PC-9 (cell line): Measurements from ENCODE around the gene MMP17. TPM values are rescaled to one million over a fixed set of nuclear protein-coding genes. Genes with fewer than 3 reads are reported as not detected.

ENCODE experiments used
- BruUV-seq: library from RNA; stranded (reverse); fragments of 400-500 nt; replicated peaks from 2 replicates; lab custom pipeline; 2021; lab: Mats Ljungman, UMichigan
- CTCF ChIA-PET: fragments of 300-600 bp; sonication (Branson Sonifier 250); formaldehyde crosslinking; loops from one replicate; lab custom pipeline; 2022; ENCODE audit warnings: antibody characterized with exemption; lab: Charles Lee
- POLR2A ChIA-PET: fragments of 300-600 bp; sonication (Branson Sonifier 250); formaldehyde crosslinking; loops from one replicate; lab custom pipeline; 2022; ENCODE audit warnings: antibody characterized with exemption; ENCODE audit not compliant: unreplicated experiment; lab: Charles Lee
- DNase-seq, 2 experiments: peaks; one replicate each; pipeline versions ENCODE4 v3.0.0 to v3.0.0-alpha.2; 2015 to 2022; ENCODE audit warnings: mixed read lengths in 1 of 2
- H2AFZ ChIP-seq: fragments of 200-600 bp; sonication (generic); 2 replicates; pipeline ENCODE4 v1.8.1; 2017; ENCODE audit warnings: antibody characterized with exemption
- H3F3A ChIP-seq: fragments of 200-600 bp; sonication (generic); 2 replicates; pipeline ENCODE4 v1.8.1; 2017; ENCODE audit warnings: antibody characterized with exemption, mild to moderate bottlenecking, low read depth; ENCODE audit not compliant: insufficient read depth
- H3K27ac ChIP-seq: fragments of 200-600 bp; sonication (generic); 2 replicates; pipeline ENCODE4 v1.6.1; 2016; ENCODE audit warnings: mixed run types
- H3K27me3 ChIP-seq: fragments of 200-600 bp; sonication (generic); 2 replicates; pipeline ENCODE4 v1.6.1; 2016; ENCODE audit warnings: low read depth, mixed run types; ENCODE audit not compliant: insufficient read depth
- H3K36me3 ChIP-seq: fragments of 200-600 bp; sonication (generic); 2 replicates; pipeline ENCODE4 v1.6.1; 2016; ENCODE audit warnings: low read depth, mixed run types
- H3K4me1 ChIP-seq: fragments of 200-600 bp; sonication (generic); replicated peaks from 2 replicates; pipeline ENCODE4 v1.6.1; 2016; ENCODE audit warnings: mixed run types; ENCODE audit not compliant: insufficient read depth
- H3K4me2 ChIP-seq: fragments of 200-600 bp; sonication (generic); 2 replicates; pipeline ENCODE4 v1.6.1; 2017; ENCODE audit warnings: mixed run types
- H3K4me3 ChIP-seq: fragments of 200-600 bp; sonication (generic); 2 replicates; pipeline ENCODE4 v1.6.1; 2016; ENCODE audit warnings: mixed run types
- H3K79me2 ChIP-seq: fragments of 200-600 bp; sonication (generic); 2 replicates; pipeline ENCODE4 v1.6.1; 2017; ENCODE audit warnings: low read depth, mixed run types
- H3K9me2 ChIP-seq: fragments of 200-600 bp; sonication (generic); 2 replicates; pipeline ENCODE4 v1.8.1; 2017; ENCODE audit warnings: mild to moderate bottlenecking; ENCODE audit not compliant: insufficient read depth
- H3K9me3 ChIP-seq: fragments of 200-600 bp; sonication (generic); 2 replicates; pipeline ENCODE4 v1.8.1; 2016; ENCODE audit warnings: low read depth; ENCODE audit not compliant: insufficient read depth
- H4K20me1 ChIP-seq: fragments of 200-600 bp; sonication (generic); 2 replicates; pipeline ENCODE4 v1.8.1; 2017; ENCODE audit not compliant: insufficient read depth
- EZH2 ChIP-seq: fragments of 200-600 bp; sonication (generic); IDR thresholded peaks from 2 replicates; pipeline ENCODE4 v1.8.0; 2017; ENCODE audit warnings: antibody characterized with exemption, low read depth
- intact Hi-C: fragments of 100-400 bp; cut with micrococcal nuclease; formaldehyde crosslinking; loops from one replicate; pipeline ENCODE4 v1.10.0; 2022; ENCODE audit not compliant: unreplicated experiment
- total RNA-seq: library from RNA; stranded (reverse); gene quantifications from 2 replicates; pipeline ENCODE4 v1.2.3, GENCODE V29; 2021
- TF ChIP-seq, protein P1 (sequence below): fragments of 200-600 bp; sonication (generic); conservative IDR thresholded peaks from 2 replicates; pipeline ENCODE4 v1.6.1; 2017; ENCODE audit warnings: mixed run types, antibody characterized with exemption, mild to moderate bottlenecking, moderate library complexity

The MMP17 gene
- total RNA-seq, 1 experiment from 2014 or later = 3.3 TPM

DNA sequence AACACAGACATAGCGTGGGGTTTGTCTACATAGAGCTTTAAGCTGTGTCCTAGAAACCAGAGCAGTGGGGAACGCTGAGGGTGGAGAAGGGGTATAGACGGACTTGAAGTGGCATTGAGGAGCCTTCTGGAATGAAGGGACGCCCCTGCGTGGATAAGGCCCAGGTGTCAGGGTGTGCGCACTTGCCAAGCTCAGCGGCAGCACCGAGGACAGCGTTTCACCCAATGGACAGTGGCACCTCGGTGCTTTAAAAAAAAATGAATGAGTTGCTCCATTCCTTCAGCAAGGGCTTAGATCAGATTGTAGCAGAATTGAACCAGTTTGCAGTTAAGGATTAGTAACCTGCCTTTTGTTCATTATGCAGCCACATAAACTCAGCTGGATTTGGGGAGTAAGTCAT lies 33.6 kb upstream of the MMP17 start:
- no peak overlapping the region for H3K4me3 ChIP-seq
- CTCF ChIA-PET = no interaction called here

DNA sequence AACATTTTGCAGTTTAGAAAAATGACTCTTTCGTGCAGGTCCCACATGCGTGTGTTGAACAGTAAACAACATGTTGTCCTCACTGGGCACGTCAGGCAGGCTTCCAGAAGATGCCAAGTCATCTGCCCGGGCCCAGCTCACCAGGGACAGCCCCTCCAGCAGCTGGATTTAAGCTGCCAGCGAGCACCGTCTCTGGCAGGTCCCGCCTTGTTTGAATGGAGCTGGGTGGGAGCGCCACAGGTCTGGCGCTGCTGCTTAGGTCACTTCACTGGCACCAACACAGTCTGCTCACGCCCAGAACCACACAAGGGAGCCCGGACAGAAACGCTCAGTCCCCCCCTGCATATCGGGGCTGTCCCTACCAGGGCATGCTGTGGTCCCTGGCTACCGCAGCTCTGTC lies 33.1 kb upstream of the MMP17 start:
- no peaks in the 10 kb centered on the region for H3K9me2 ChIP-seq
- no peaks in the 10 kb centered on the region for H3K27me3 ChIP-seq
- BruUV-seq = no TSS peak
- no peaks in the 10 kb centered on the region for H3K4me1 ChIP-seq
- H3K9me3 ChIP-seq = no peaks in the 10 kb centered on the region
- POLR2A ChIA-PET = no interaction called here
- no peak overlapping the region for H2AFZ ChIP-seq
- TF ChIP-seq, protein P1, sequence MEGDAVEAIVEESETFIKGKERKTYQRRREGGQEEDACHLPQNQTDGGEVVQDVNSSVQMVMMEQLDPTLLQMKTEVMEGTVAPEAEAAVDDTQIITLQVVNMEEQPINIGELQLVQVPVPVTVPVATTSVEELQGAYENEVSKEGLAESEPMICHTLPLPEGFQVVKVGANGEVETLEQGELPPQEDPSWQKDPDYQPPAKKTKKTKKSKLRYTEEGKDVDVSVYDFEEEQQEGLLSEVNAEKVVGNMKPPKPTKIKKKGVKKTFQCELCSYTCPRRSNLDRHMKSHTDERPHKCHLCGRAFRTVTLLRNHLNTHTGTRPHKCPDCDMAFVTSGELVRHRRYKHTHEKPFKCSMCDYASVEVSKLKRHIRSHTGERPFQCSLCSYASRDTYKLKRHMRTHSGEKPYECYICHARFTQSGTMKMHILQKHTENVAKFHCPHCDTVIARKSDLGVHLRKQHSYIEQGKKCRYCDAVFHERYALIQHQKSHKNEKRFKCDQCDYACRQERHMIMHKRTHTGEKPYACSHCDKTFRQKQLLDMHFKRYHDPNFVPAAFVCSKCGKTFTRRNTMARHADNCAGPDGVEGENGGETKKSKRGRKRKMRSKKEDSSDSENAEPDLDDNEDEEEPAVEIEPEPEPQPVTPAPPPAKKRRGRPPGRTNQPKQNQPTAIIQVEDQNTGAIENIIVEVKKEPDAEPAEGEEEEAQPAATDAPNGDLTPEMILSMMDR = no peak
- TF ChIP-seq EZH2 = no peak
- no peak overlapping the region for H3K4me3 ChIP-seq
- H3K27ac ChIP-seq = no peak overlapping the region
- DNase-seq = no peak
- peaks cover 9% of the 10 kb centered on the region; the same call in 1 of the 2 replicates for H3K36me3 ChIP-seq
- no peak overlapping the region for H3K4me2 ChIP-seq
- no peaks in the 10 kb centered on the region for H3K79me2 ChIP-seq
- CTCF ChIA-PET = no interaction called here
- no peaks in the 10 kb centered on the region for H4K20me1 ChIP-seq
- intact Hi-C loops = no loop called here
- H3F3A ChIP-seq = peaks cover 8% of the 10 kb centered on the region

More for the DNA sequence above, 33.6 kb upstream of the MMP17 start:
- H3K79me2 ChIP-seq = no peaks in the 10 kb centered on the region
- no peaks in the 10 kb centered on the region for H3K9me2 ChIP-seq
- H3K27me3 ChIP-seq = no peaks in the 10 kb centered on the region
- H2AFZ ChIP-seq = no peak overlapping the region
- no peaks in the 10 kb centered on the region for H4K20me1 ChIP-seq
- TF ChIP-seq, protein P1 = no peak
- TF ChIP-seq EZH2 = no peak
- BruUV-seq = no TSS peak
- H3K4me2 ChIP-seq = no peak overlapping the region
- no peaks in the 10 kb centered on the region for H3K9me3 ChIP-seq
- POLR2A ChIA-PET = no interaction called here
- no peak for DNase-seq
- no peaks in the 10 kb centered on the region for H3K4me1 ChIP-seq
- H3K36me3 ChIP-seq = peaks cover 9% of the 10 kb centered on the region; the same call in 1 of the 2 replicates
- intact Hi-C loops = no loop called here
- peaks cover 8% of the 10 kb centered on the region for H3F3A ChIP-seq
- no peak overlapping the region for H3K27ac ChIP-seq

DNA sequence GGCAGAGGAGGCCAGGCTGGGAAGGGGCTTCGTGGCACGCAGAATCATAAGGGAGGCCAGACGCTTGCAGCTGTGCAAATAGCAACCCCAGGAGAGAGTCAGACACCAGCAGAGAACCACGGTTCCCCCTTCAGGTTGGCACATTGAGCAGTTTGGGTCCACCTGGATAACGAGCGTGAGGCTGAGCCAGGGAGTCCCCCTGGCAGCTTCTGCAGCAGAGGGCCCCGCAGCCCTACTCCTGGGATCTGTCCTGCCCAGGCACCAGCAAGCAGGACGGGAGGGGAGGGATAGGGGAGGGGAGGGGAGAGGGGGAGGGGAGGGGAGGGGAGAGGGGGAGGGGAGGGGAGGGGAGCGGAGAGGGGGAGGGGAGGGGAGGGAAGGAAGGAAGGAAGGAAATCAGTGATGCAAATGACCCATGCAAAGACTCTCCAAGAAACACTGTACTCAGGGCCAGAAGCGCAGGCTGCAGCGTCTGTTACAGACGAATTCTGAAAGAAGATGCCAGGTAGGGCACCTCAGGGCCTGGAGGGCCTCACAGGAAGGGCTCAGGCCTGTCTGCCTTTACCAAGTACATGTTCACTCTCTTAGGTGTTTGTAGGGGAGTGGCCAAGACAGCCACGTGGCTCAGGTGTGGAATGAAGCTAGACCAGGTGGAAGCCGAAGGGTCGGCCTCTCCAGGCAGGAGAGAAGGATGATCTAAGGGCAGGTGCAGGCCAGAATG lies 32.3 kb upstream of the MMP17 start:
- Histone ChIP-seq H3F3A (peaks cover 12% of the 10 kb centered on the region), H3K4me2 (no peak overlapping the region), H3K9me3 (no peaks in the 10 kb centered on the region), H2AFZ (no peak overlapping the region), H3K79me2 (no peaks in the 10 kb centered on the region), H4K20me1 (no peaks in the 10 kb centered on the region), H3K27ac (no peak overlapping the region), H3K36me3 (peaks cover 1% of the 10 kb centered on the region; the same call in 1 of the 2 replicates), H3K27me3 (no peaks in the 10 kb centered on the region), H3K4me3 (no peak overlapping the region), H3K9me2 (no peaks in the 10 kb centered on the region), H3K4me1 (no peaks in the 10 kb centered on the region)
- no TSS peak for BruUV-seq
- DNase-seq = peak; percentile 55 to 70
- ChIA-PET CTCF (no interaction called here), POLR2A (interaction anchor here (0.7 kb wide), 2 partner anchors 33 to 85 kb away, joined by 3 to 8 read pairs; no protein-coding TSS in a partner anchor)
- TF ChIP-seq, protein P1 = no peak
- TF ChIP-seq EZH2 = no peak
- intact Hi-C loops = no loop called here
